Measurements from ENCODE around the gene COL4A3.

- TF ChIP-seq CTCF (IDR thresholded peaks at IDR 0.05): no peak
- no peak for TF ChIP-seq POLR2A (IDR thresholded peaks at IDR 0.05)
- no peak for TF ChIP-seq POLR2AphosphoS5 (IDR thresholded peaks at IDR 0.05; ENCODE audit: insufficient read depth in 1 of 2, low read depth in 1 of 2)
These were observed 175.7 kb downstream of the COL4A3 start for GRCh38 chr2:227340106-227340505.
